H1 (cell line): ENCODE data around the gene TGM6. TPM values are rescaled to one million over a fixed set of nuclear protein-coding genes. Genes with fewer than 3 reads are reported as not detected.

ENCODE experiments used
- CTCF ChIA-PET: fragments of 300-600 bp; sonication (Branson Sonifier 250); formaldehyde crosslinking; loops from one replicate; lab custom pipeline; 2021; ENCODE audit not compliant: partially characterized antibody; lab: Charles Lee
- POLR2A ChIA-PET: fragments of 300-600 bp; sonication (Branson Sonifier 250); formaldehyde crosslinking; loops from one replicate; lab custom pipeline; 2021; ENCODE audit warnings: inconsistent platforms; ENCODE audit not compliant: partially characterized antibody; lab: Charles Lee
- DNase-seq, 2 experiments: peaks; one replicate each; pipeline versions ENCODE4 v3.0.0 to v3.0.0-alpha.2; 2010 to 2022; ENCODE audit warnings: low spot score in 2 of 2, low read depth in 1 of 2, mixed read lengths in 1 of 2
- FAIRE-seq: peaks from 2 replicates; lab custom pipeline; 2011; peaks lifted over from hg19 to GRCh38; lab: Jason Lieb, UNC
- H2AFZ ChIP-seq: 2 replicates; pipeline ENCODE4 v1.8.1; 2012; ENCODE audit warnings: low read length, inconsistent platforms
- H2AK5ac ChIP-seq: 2 replicates; pipeline ENCODE4 v1.6.1; 2013; ENCODE audit warnings: low read depth, low read length
- H2BK120ac ChIP-seq: replicated peaks from 2 replicates; pipeline ENCODE3; 2013; ENCODE audit warnings: low read depth, low read length, inconsistent platforms
- H2BK12ac ChIP-seq: 2 replicates; pipeline ENCODE4 v1.6.1; 2013; ENCODE audit warnings: low read depth, low read length
- H2BK15ac ChIP-seq: 2 replicates; pipeline ENCODE4 v1.6.1; 2013; ENCODE audit warnings: low read length
- H2BK20ac ChIP-seq: 2 replicates; pipeline ENCODE4 v1.6.1; 2013; ENCODE audit warnings: low read length
- H2BK5ac ChIP-seq: 2 replicates; pipeline ENCODE4 v1.6.1; 2013; ENCODE audit warnings: low read depth, low read length
- H3K14ac ChIP-seq: 2 replicates; pipeline ENCODE4 v1.6.1; 2013; ENCODE audit warnings: inconsistent platforms; ENCODE audit not compliant: insufficient read length
- H3K18ac ChIP-seq: 2 replicates; pipeline ENCODE4 v1.6.1; 2013; ENCODE audit warnings: low read length; ENCODE audit errors: extremely low read depth
- H3K23ac ChIP-seq: 2 replicates; pipeline ENCODE4 v1.6.1; 2013; ENCODE audit warnings: inconsistent platforms; ENCODE audit not compliant: insufficient read length
- H3K23me2 ChIP-seq: 2 replicates; pipeline ENCODE4 v1.6.1; 2013; ENCODE audit warnings: low read depth, low read length
- H3K27ac ChIP-seq: 2 replicates; pipeline ENCODE4 v1.6.1; 2011; ENCODE audit warnings: low read depth, low read length, inconsistent platforms
- H3K27me3 ChIP-seq, 4 experiments: replicated peaks in 1 of 4; 1 replicate in 1 of 4; 2 replicates in 3 of 4; pipeline versions ENCODE4 v1.6.1 to v1.8.1; 2011 to 2013; ENCODE audit warnings: low read length in 3 of 4, mild to moderate bottlenecking in 3 of 4, inconsistent platforms in 2 of 4, mixed read lengths in 2 of 4, moderate library complexity in 1 of 4; ENCODE audit not compliant: control insufficient read depth in 3 of 4, insufficient read depth in 3 of 4; ENCODE audit errors: extremely low read depth in 1 of 4
- H3K36me3 ChIP-seq, 4 experiments: 2 replicates each; pipeline versions ENCODE4 v1.6.1 to v1.8.1; 2011 to 2013; ENCODE audit warnings: mild to moderate bottlenecking in 4 of 4, low read length in 3 of 4, moderate library complexity in 2 of 4, control low read depth in 1 of 4, inconsistent platforms in 1 of 4; ENCODE audit not compliant: insufficient read depth in 4 of 4, control insufficient read depth in 2 of 4
- H3K4ac ChIP-seq: replicated peaks from 2 replicates; pipeline ENCODE3; 2013; ENCODE audit warnings: low read length, low read depth, mixed read lengths, inconsistent platforms; ENCODE audit not compliant: insufficient read length
- H3K4me1 ChIP-seq, 4 experiments: replicated peaks in 1 of 4; 1 replicate in 1 of 4; 2 replicates in 3 of 4; pipeline versions ENCODE4 v1.6.1 to v1.8.1; 2011 to 2013; ENCODE audit warnings: low read length in 3 of 4, inconsistent platforms in 2 of 4, mixed read lengths in 1 of 4; ENCODE audit not compliant: insufficient read depth in 4 of 4, control insufficient read depth in 3 of 4
- H3K4me2 ChIP-seq, 2 experiments: 2 replicates each; pipeline versions ENCODE4 v1.6.1 to v1.8.1; 2011 to 2013; ENCODE audit warnings: low read depth in 2 of 2, low read length in 2 of 2, control low read depth in 1 of 2, inconsistent platforms in 1 of 2, mild to moderate bottlenecking in 1 of 2; ENCODE audit not compliant: insufficient read depth in 1 of 2
- H3K4me3 ChIP-seq, 4 experiments: fragments of 200-600, 300-600 bp in 1 of 4; sonication (generic), shearing (Covaris generic), sonication (Bioruptor Twin) in 1 of 4; 2 replicates each; pipeline versions ENCODE4 v1.5.1 to v1.8.1; 2011 to 2016; ENCODE audit warnings: low read length in 4 of 4, low read depth in 3 of 4, control low read depth in 2 of 4, inconsistent platforms in 2 of 4, mild to moderate bottlenecking in 2 of 4, mixed read lengths in 1 of 4, moderate library complexity in 1 of 4; ENCODE audit not compliant: insufficient read depth in 2 of 4; ENCODE audit errors: extremely low read depth in 1 of 4
- H3K56ac ChIP-seq: replicated peaks from 2 replicates; pipeline ENCODE3; 2013; ENCODE audit warnings: low read depth, mild to moderate bottlenecking, mixed read lengths, low read length, inconsistent platforms; ENCODE audit not compliant: insufficient read length
- H3K79me1 ChIP-seq: 2 replicates; pipeline ENCODE4 v1.6.1; 2013; ENCODE audit warnings: low read depth, low read length, control low read depth
- H3K79me2 ChIP-seq, 2 experiments: 2 replicates each; pipeline versions ENCODE4 v1.6.1 to v1.8.1; 2012 to 2013; ENCODE audit warnings: low read length in 2 of 2, mild to moderate bottlenecking in 2 of 2, inconsistent platforms in 1 of 2; ENCODE audit not compliant: insufficient read depth in 2 of 2, control insufficient read depth in 1 of 2
- H3K9ac ChIP-seq, 4 experiments: replicated peaks in 1 of 4; 1 replicate in 1 of 4; 2 replicates in 3 of 4; pipeline versions ENCODE4 v1.6.1 to v1.8.1; 2011 to 2013; ENCODE audit warnings: low read depth in 3 of 4, low read length in 3 of 4, control low read depth in 2 of 4, mild to moderate bottlenecking in 2 of 4, moderate library complexity in 2 of 4, inconsistent platforms in 1 of 4; ENCODE audit errors: extremely low read depth in 1 of 4
- H3K9me3 ChIP-seq, 2 experiments: 2 replicates each; pipeline versions ENCODE4 v1.6.1 to v1.8.1; 2012 to 2013; ENCODE audit warnings: mild to moderate bottlenecking in 2 of 2, moderate library complexity in 2 of 2, control low read depth in 1 of 2, inconsistent platforms in 1 of 2, low read depth in 1 of 2, low read length in 1 of 2, mixed read lengths in 1 of 2; ENCODE audit not compliant: insufficient read depth in 2 of 2
- H4K20me1 ChIP-seq, 2 experiments: replicated peaks in 1 of 2; 2 replicates each; pipeline versions ENCODE3 to v1.8.1; 2011 to 2013; ENCODE audit warnings: inconsistent platforms in 2 of 2, low read length in 2 of 2, mild to moderate bottlenecking in 1 of 2; ENCODE audit not compliant: insufficient read depth in 2 of 2, control insufficient read depth in 1 of 2
- H4K5ac ChIP-seq: 2 replicates; pipeline ENCODE4 v1.6.1; 2013; ENCODE audit warnings: low read length, low read depth, mixed read lengths, inconsistent platforms; ENCODE audit not compliant: insufficient read length
- H4K8ac ChIP-seq: 2 replicates; pipeline ENCODE4 v1.8.0; 2013; ENCODE audit warnings: mild to moderate bottlenecking, moderate library complexity, low read length, inconsistent platforms; ENCODE audit not compliant: insufficient read depth; ENCODE audit errors: extremely low read depth
- H4K91ac ChIP-seq: replicated peaks from 2 replicates; pipeline ENCODE3; 2013; ENCODE audit warnings: low read length, mixed read lengths, inconsistent platforms; ENCODE audit not compliant: insufficient read length
- ATF3 ChIP-seq: IDR thresholded peaks from 2 replicates; pipeline ENCODE4 v1.6.1; 2011; ENCODE audit warnings: low read depth, mild to moderate bottlenecking, low read length; ENCODE audit not compliant: insufficient read depth
- BACH1 ChIP-seq: IDR thresholded peaks from 2 replicates; pipeline ENCODE4 v1.6.1; 2012; ENCODE audit warnings: low read length, improper control_type of control experiment
- BRCA1 ChIP-seq: IDR thresholded peaks from 2 replicates; pipeline ENCODE4 v1.6.1; 2012; ENCODE audit warnings: low read depth, low read length, improper control_type of control experiment
- CHD2 ChIP-seq: IDR thresholded peaks from 2 replicates; pipeline ENCODE4 v1.6.1; 2012; ENCODE audit warnings: low read length, improper control_type of control experiment
- RAD21 ChIP-seq, 2 experiments: IDR thresholded peaks in 1 of 2; conservative IDR thresholded peaks in 1 of 2; 2 replicates each; pipeline ENCODE4 v1.6.1; 2011; ENCODE audit warnings: low read depth in 2 of 2, low read length in 2 of 2, improper control_type of control experiment in 1 of 2, inconsistent platforms in 1 of 2, mild to moderate bottlenecking in 1 of 2, moderate library complexity in 1 of 2
- RXRA ChIP-seq: IDR thresholded peaks from 2 replicates; pipeline ENCODE4 v1.6.1; 2011; ENCODE audit warnings: low read depth, mild to moderate bottlenecking, low read length, moderate library complexity; ENCODE audit not compliant: insufficient read depth
- SIRT6 ChIP-seq: IDR thresholded peaks from one replicate; pipeline ENCODE4 v1.7.1; 2012; ENCODE audit warnings: low read length, inconsistent platforms
- SP1 ChIP-seq: IDR thresholded peaks from 2 replicates; pipeline ENCODE4 v1.6.1; 2011; ENCODE audit warnings: low read depth, low read length
- SP4 ChIP-seq: IDR thresholded peaks from 2 replicates; pipeline ENCODE4 v1.6.1; 2012; ENCODE audit warnings: low read length, inconsistent platforms
- SUZ12 ChIP-seq: fragments of 200-600 bp; sonication (generic); IDR thresholded peaks from 2 replicates; pipeline ENCODE4 v1.6.1; 2012; ENCODE audit warnings: mild to moderate bottlenecking, inconsistent platforms, low read length, moderate library complexity, mixed read lengths
- TAF1 ChIP-seq: IDR thresholded peaks from 2 replicates; pipeline ENCODE4 v1.6.1; 2011; ENCODE audit warnings: mild to moderate bottlenecking, low read depth, low read length
- TAF7 ChIP-seq: optimal IDR thresholded peaks from 2 replicates; pipeline ENCODE3; 2011; ENCODE audit warnings: low read depth, mild to moderate bottlenecking, inconsistent platforms, low read length, moderate library complexity, borderline replicate concordance
- WGBS, 2 experiments: shearing (Covaris generic) in 1 of 2; methylation state at CpG; one replicate each; pipeline versions ENCODE4 v1.1.6 to v1.1.7; 2013 to 2015; ENCODE audit warnings: low lambda C conversion rate in 2 of 2, mixed read lengths in 2 of 2, inconsistent platforms in 1 of 2, low coverage in 1 of 2, missing lambda C conversion rate in 1 of 2; ENCODE audit not compliant: insufficient replicate concordance in 2 of 2, insufficient coverage in 1 of 2, insufficient read length in 1 of 2; ENCODE audit errors: extremely low coverage in 1 of 2, missing lambda C conversion rate in 1 of 2; 5-methylcytosine and 5-hydroxymethylcytosine counted together
- polyA plus RNA-seq, 7 experiments: library from polyadenylated mRNA; depleted of rRNA in 3 of 7; stranded (reverse) in 5 of 7; unstranded in 2 of 7; fragments of >200 nt in 5 of 7; fragments of 200-250 nt in 2 of 7; gene quantifications; 1 replicate in 5 of 7; 2 replicates in 1 of 7; 4 replicates in 1 of 7; pipeline versions ENCODE4 v1.2.1 to v1.2.3, GENCODE V29; 2011 to 2013; ENCODE audit warnings: missing spikeins in 2 of 7, mixed read lengths in 2 of 7
- total RNA-seq: library from RNA; stranded (reverse); fragmentation: NEBNext Ultra II Directional; extraction: Animal tissue kit (Norgen Biotek cat#: 25700); gene quantifications from 2 replicates; pipeline ENCODE4 v1.2.1, GENCODE V29; 2021

Gene TGM6
- total and polyA plus RNA-seq, 2 of the 8 experiments (the other 6 are each of a cell fraction or from before 2014, with no cell fraction given) = 0.03 TPM; not detected in 1

GRCh38 chr20:2385026-2385425 is 4.3 kb downstream of the TGM6 start:
- CTCF ChIA-PET = interaction anchor here (0.6 to 10.7 kb wide), 9 partner anchors 13 to 608 kb away, joined by 3 to 210 read pairs (median 4); no protein-coding TSS in a partner anchor

More at GRCh38 chr20:2385026-2385425, 4.3 kb downstream of the TGM6 start:
- Histone ChIP-seq H3K56ac (no peak overlapping the region), H3K4me1 (peaks cover 0 to 8% (median 3%) of the 10 kb centered on the region in 4 experiments; a peak in 6 of 7 replicates), H3K14ac (no peak overlapping the region), H3K23ac (no peak overlapping the region), H3K79me1 (no peaks in the 10 kb centered on the region), H3K4me3 (no peak overlapping the region), H2BK15ac (no peak overlapping the region), H3K4me2 (no peak overlapping the region), H4K8ac (no peak overlapping the region), H2BK5ac (peak overlapping the region; percentile 5; the same call in 1 of the 2 replicates), H3K27ac (no peak overlapping the region), H3K27me3 (no peaks in the 10 kb centered on the region; a peak in 2 of 7 replicates), H2BK12ac (no peak overlapping the region), H2AFZ (no peak overlapping the region), H2AK5ac (0 out of 2 replicates have a peak overlapping the region, but pooled peaks have one; percentile 17), H4K91ac (no peak overlapping the region), H4K20me1 (no peaks in the 10 kb centered on the region), H2BK20ac (no peak overlapping the region), H3K18ac (no peak overlapping the region), H3K23me2 (no peaks in the 10 kb centered on the region), H2BK120ac (no peak overlapping the region), H3K79me2 (no peaks in the 10 kb centered on the region), H3K36me3 (no peaks in the 10 kb centered on the region), H4K5ac (no peak overlapping the region), H3K9me3 (peaks cover 4 to 5% of the 10 kb centered on the region in 2 experiments; a peak in 2 of 4 replicates), H3K4ac (no peak overlapping the region), H3K9ac (no peak overlapping the region)
- POLR2A ChIA-PET = no interaction called here
- 84% methylated on average over 4 of the region's 5 CpGs; no CpG with 5 or more reads in 1 of the 2 experiments for WGBS, 2 experiments
- DNase-seq (no peak), FAIRE-seq (no peak)
- TF ChIP-seq SIRT6 (no peak), RXRA (no peak), BRCA1 (no peak), RAD21 (IDR thresholded peaks at IDR 0.05 in 1 of 2, conservative IDR thresholded peaks at IDR 0.05 in 1 of 2; ENCODE audit: low read depth in 2 of 2, low read length in 2 of 2) (no peak), SP4 (no peak), SP1 (no peak), BACH1 (no peak), TAF7 (no peak), CHD2 (no peak), TAF1 (no peak), SUZ12 (no peak), ATF3 (no peak)
